ENCODE data around the gene SAE1. TPM values are rescaled to one million over a fixed set of nuclear protein-coding genes. Genes with fewer than 3 reads are reported as not detected.
A peak's percentile ranks its signal among the peaks of the same experiment; 100 is the strongest.
"Not testable (repeated sequence)": the region's sequence is repeated elsewhere in the genome, so short reads cannot be mapped to it uniquely, and the experiment has no call there.

Gene SAE1
- total RNA-seq, 1 donor from 2014 or later, result 151 TPM

GRCh38 chr19:47124937-47125668 is 5.5 kb upstream of the SAE1 start:
- H3K36me3 Mint-ChIP-seq (ENCODE audit: low read depth), result no peaks in the 10 kb centered on the region
- H3K27ac Mint-ChIP-seq, result peak overlapping the region; percentile 71
- intact Hi-C loops (cut with micrococcal nuclease), result loop anchor here (1.0 kb wide), 3 partner anchors 46 to 112 kb away; no protein-coding TSS in a partner anchor
- H3K27me3 Mint-ChIP-seq, result peaks cover 2% of the 10 kb centered on the region
- H3K4me3 Mint-ChIP-seq, result no peak overlapping the region
- H3K4me1 Mint-ChIP-seq, result peaks cover 5% of the 10 kb centered on the region
- no peaks in the 10 kb centered on the region for H3K9me3 Mint-ChIP-seq
- DNase-seq, result peak; percentile 72

GRCh38 chr19:47125669-47125938 is 5.0 kb upstream of the SAE1 start:
- Mint-ChIP-seq H3K4me3 (no peak overlapping the region), H3K27me3 (peaks cover 2% of the 10 kb centered on the region), H3K9me3 (peaks cover 4% of the 10 kb centered on the region), H3K4me1 (peaks cover 8% of the 10 kb centered on the region), H3K36me3 (ENCODE audit: low read depth) (peaks cover 2% of the 10 kb centered on the region), H3K27ac (no peak overlapping the region)
- intact Hi-C loops (cut with micrococcal nuclease), result loop anchor here (1.0 kb wide), 3 partner anchors 46 to 112 kb away; no protein-coding TSS in a partner anchor
- no peak for DNase-seq

GRCh38 chr19:47129579-47129978 is 1.1 kb upstream of the SAE1 start:
- intact Hi-C loops (cut with micrococcal nuclease), result no loop called here
- H3K4me3 Mint-ChIP-seq, result no peak overlapping the region
- H3K27ac Mint-ChIP-seq, result no peak overlapping the region

DNA sequence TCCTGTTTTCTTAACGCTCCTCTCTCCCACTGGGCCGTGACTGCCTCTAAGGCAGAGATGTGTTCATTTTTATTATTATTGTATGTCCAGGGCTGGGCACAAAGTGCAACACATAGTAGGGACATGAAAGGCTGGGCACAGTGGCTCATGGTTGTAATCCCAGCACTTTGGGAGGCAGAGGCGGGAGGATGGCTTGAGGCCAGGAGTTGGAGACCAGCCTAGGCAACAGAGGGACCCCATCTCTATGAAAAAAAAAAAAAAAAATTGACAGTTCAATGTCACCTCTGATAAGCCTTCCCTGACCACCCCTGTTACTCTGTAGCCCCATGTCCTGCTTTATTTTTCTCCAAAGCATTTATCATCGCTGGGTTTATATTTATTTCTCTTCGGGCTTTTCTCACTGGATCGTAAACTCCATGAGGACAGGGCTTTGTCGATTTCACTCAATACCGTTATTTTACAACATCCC is 481 bp upstream of the SAE1 start:
- Mint-ChIP-seq H3K9me3 (peaks cover 5% of the 10 kb centered on the region), H3K4me3 (peak overlapping the region; percentile 98), H3K4me1 (peaks cover 44% of the 10 kb centered on the region), H3K36me3 (ENCODE audit: low read depth) (peaks cover 36% of the 10 kb centered on the region), H3K27ac (peak overlapping the region; percentile 98), H3K27me3 (peaks cover 2% of the 10 kb centered on the region)
- DNase-seq, result no peak
- intact Hi-C loops (cut with micrococcal nuclease), result loop anchor here (1.0 to 5.0 kb wide), 2 partner anchors 17 to 97 kb away; partner anchors contain the start of gene ZC3H4

More at GRCh38 chr19:47129579-47129978, 1.1 kb upstream of the SAE1 start:
- Mint-ChIP-seq H3K9me3 (peaks cover 5% of the 10 kb centered on the region), H3K36me3 (ENCODE audit: low read depth) (peaks cover 33% of the 10 kb centered on the region), H3K27me3 (peaks cover 2% of the 10 kb centered on the region), H3K4me1 (peaks cover 43% of the 10 kb centered on the region)
- no peak for DNase-seq

GRCh38 chr19:47132194-47132852 is 1.7 kb downstream of the SAE1 start:
- H3K4me1 Mint-ChIP-seq, result peaks cover 49% of the 10 kb centered on the region
- H3K27me3 Mint-ChIP-seq, result peaks cover 2% of the 10 kb centered on the region
- H3K27ac Mint-ChIP-seq, result peak overlapping the region; percentile 98
- peaks cover 47% of the 10 kb centered on the region for H3K36me3 Mint-ChIP-seq (ENCODE audit: low read depth)
- no peak for DNase-seq
- peak overlapping the region; percentile 98 for H3K4me3 Mint-ChIP-seq
- H3K9me3 Mint-ChIP-seq, result peaks cover 5% of the 10 kb centered on the region
- intact Hi-C loops (cut with micrococcal nuclease), result loop anchor here (5.0 kb wide), 1 partner anchor 95 kb away; no protein-coding TSS in a partner anchor

GRCh38 chr19:47133021-47133471 is 2.4 kb downstream of the SAE1 start:
- no peak for DNase-seq
- Mint-ChIP-seq H3K27ac (peak overlapping the region; percentile 61), H3K36me3 (ENCODE audit: low read depth) (peaks cover 47% of the 10 kb centered on the region), H3K4me3 (peak overlapping the region; percentile 98), H3K9me3 (peaks cover 5% of the 10 kb centered on the region), H3K27me3 (peaks cover 2% of the 10 kb centered on the region), H3K4me1 (peaks cover 49% of the 10 kb centered on the region)
- intact Hi-C loops (cut with micrococcal nuclease), result loop anchor here (5.0 kb wide), 1 partner anchor 94 kb away; no protein-coding TSS in a partner anchor

DNA sequence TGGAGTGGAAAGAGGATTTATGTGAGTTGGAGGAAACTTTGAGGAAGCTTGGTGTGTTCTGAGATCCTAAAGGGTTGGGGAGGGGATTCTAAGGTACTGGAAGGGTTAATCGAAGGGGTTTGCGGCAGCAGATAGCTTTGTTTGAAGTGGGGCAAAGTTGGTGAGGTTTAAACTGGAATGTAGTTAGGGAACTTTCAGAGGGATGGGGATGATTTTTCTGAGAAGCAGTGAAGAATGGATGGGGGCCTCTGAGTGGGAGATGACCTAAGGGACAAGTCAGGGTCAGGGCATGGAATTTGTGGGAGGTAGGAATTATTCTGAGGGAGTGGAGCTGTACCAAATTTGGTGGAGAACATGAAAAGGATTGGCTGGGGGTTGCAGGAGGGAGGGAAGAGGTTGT is 3.9 kb downstream of the SAE1 start:
- peaks cover 55% of the 10 kb centered on the region for H3K4me1 Mint-ChIP-seq
- peaks cover 2% of the 10 kb centered on the region for H3K27me3 Mint-ChIP-seq
- H3K4me3 Mint-ChIP-seq, result peak overlapping the region; percentile 14
- peak overlapping the region; percentile 20 for H3K27ac Mint-ChIP-seq
- H3K9me3 Mint-ChIP-seq, result peaks cover 5% of the 10 kb centered on the region
- DNase-seq, result no peak
- H3K36me3 Mint-ChIP-seq (ENCODE audit: low read depth), result peaks cover 56% of the 10 kb centered on the region
- intact Hi-C loops (cut with micrococcal nuclease), result loop anchor here (5.0 kb wide), 1 partner anchor 93 kb away; no protein-coding TSS in a partner anchor

- peak overlapping the region; percentile 5 for H3K4me3 Mint-ChIP-seq
- no peak for DNase-seq
- peaks cover 55% of the 10 kb centered on the region for H3K4me1 Mint-ChIP-seq
- H3K9me3 Mint-ChIP-seq, result peaks cover 5% of the 10 kb centered on the region
- intact Hi-C loops (cut with micrococcal nuclease), result no loop called here
- H3K27me3 Mint-ChIP-seq, result peaks cover 2% of the 10 kb centered on the region
- H3K36me3 Mint-ChIP-seq (ENCODE audit: low read depth), result peaks cover 56% of the 10 kb centered on the region
- peak overlapping the region; percentile 13 for H3K27ac Mint-ChIP-seq
These were observed 4.5 kb downstream of the SAE1 start for GRCh38 chr19:47135156-47135555.

- peaks cover 46% of the 10 kb centered on the region for H3K36me3 Mint-ChIP-seq (ENCODE audit: low read depth)
- DNase-seq; intact Hi-C loops (cut with micrococcal nuclease); H3K9me3 Mint-ChIP-seq; H3K27me3 Mint-ChIP-seq; H3K4me3 Mint-ChIP-seq: not testable (repeated sequence)
- peaks cover 35% of the 10 kb centered on the region for H3K4me1 Mint-ChIP-seq
- H3K27ac Mint-ChIP-seq, result peak overlapping the region; percentile 64
These were observed 10.6 kb downstream of the SAE1 start for GRCh38 chr19:47141252-47141651.

DNA sequence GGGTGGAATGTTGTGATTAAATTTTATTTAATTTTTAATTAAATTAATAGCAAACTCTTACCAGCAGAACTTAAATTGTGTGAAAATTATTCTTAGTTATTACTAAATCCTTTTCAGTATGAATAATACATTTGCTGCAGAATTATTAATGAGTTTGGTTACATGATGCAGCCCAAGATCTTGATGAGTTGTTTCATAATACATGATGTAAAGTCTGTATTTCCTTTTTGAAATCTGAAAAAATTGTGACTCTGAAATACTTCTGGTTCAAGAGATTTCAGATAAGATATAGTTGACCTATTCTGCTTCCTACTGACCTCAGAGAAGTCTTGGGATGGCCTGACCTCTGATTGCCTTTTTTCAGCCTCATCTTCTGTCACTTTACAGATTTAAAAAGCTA is 11.1 kb downstream of the SAE1 start:
- Mint-ChIP-seq H3K4me1 (peaks cover 40% of the 10 kb centered on the region), H3K4me3 (no peak overlapping the region), H3K36me3 (ENCODE audit: low read depth) (peaks cover 48% of the 10 kb centered on the region), H3K27ac (no peak overlapping the region), H3K27me3 (no peaks in the 10 kb centered on the region), H3K9me3 (no peaks in the 10 kb centered on the region)
- no peak for DNase-seq
- intact Hi-C loops (cut with micrococcal nuclease), result no loop called here

DNA sequence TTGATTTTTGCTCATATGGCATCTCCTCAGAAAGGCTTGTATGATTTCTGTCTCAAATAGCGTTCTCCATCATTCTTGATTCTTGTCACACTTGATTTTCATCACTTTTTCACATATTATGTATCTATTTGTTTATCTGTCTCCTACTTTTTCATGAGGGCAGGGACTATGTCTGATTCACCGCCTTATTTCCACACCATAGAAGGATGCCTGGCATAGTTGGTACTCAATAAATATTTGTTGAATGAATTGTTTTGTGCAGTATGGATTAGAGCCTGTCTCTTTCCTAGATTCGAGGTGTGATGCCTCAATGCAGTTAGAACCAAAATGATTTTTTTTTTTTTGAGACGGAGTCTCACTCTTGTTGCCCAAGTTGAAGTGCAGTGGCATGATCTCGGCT is 12.1 kb downstream of the SAE1 start:
- Mint-ChIP-seq H3K4me1 (peaks cover 43% of the 10 kb centered on the region), H3K27ac (peak overlapping the region; percentile 68), H3K36me3 (ENCODE audit: low read depth) (peaks cover 51% of the 10 kb centered on the region), H3K27me3 (no peaks in the 10 kb centered on the region), H3K9me3 (no peaks in the 10 kb centered on the region), H3K4me3 (no peak overlapping the region)
- no peak for DNase-seq
- intact Hi-C loops (cut with micrococcal nuclease), result no loop called here

GRCh38 chr19:47143322-47144073 is 12.9 kb downstream of the SAE1 start:
- H3K36me3 Mint-ChIP-seq (ENCODE audit: low read depth), result peaks cover 56% of the 10 kb centered on the region
- H3K27ac Mint-ChIP-seq, result peak overlapping the region; percentile 75
- H3K4me1 Mint-ChIP-seq, result peaks cover 45% of the 10 kb centered on the region
- H3K27me3 Mint-ChIP-seq, result no peaks in the 10 kb centered on the region
- H3K4me3 Mint-ChIP-seq, result peak overlapping the region; percentile 18
- no peaks in the 10 kb centered on the region for H3K9me3 Mint-ChIP-seq
- no peak for DNase-seq
- intact Hi-C loops (cut with micrococcal nuclease), result no loop called here

- no peak for DNase-seq
- H3K27me3 Mint-ChIP-seq, result no peaks in the 10 kb centered on the region
- H3K27ac Mint-ChIP-seq, result no peak overlapping the region
- peaks cover 53% of the 10 kb centered on the region for H3K36me3 Mint-ChIP-seq (ENCODE audit: low read depth)
- intact Hi-C loops (cut with micrococcal nuclease), result loop anchor here (5.0 kb wide), 1 partner anchor 38 kb away; no protein-coding TSS in a partner anchor
- H3K4me3 Mint-ChIP-seq, result no peak overlapping the region
- H3K9me3 Mint-ChIP-seq, result no peaks in the 10 kb centered on the region
- H3K4me1 Mint-ChIP-seq, result peaks cover 45% of the 10 kb centered on the region
These were observed 14.0 kb downstream of the SAE1 start for GRCh38 chr19:47144630-47145029.

All from activated CD4-positive, alpha-beta T cell treated with anti-CD3 and anti-CD28 coated beads, Interleukin-2, amount 10 ng/mL, durations not matched to agents 24 days and 14 days (primary cell).